Measurements from ENCODE around the gene DENND2A.
"Not testable (repeated sequence)": the region's sequence is repeated elsewhere in the genome, so short reads cannot be mapped to it uniquely, and the experiment has no call there.

Gene DENND2A

GRCh38 chr7:140581411-140581810, 59.2 kb downstream of the DENND2A start:
- H3K4me3 ChIP-seq (ENCODE audit: low read length): no peak overlapping the region
- no peak for TF ChIP-seq ZNF274 (IDR thresholded peaks at IDR 0.05; ENCODE audit: low read depth, low read length)

GRCh38 chr7:140577651-140578050, 63.0 kb downstream of the DENND2A start:
- H3K4me3 ChIP-seq (ENCODE audit: low read length): no peak overlapping the region
- TF ChIP-seq ZNF274 (IDR thresholded peaks at IDR 0.05; ENCODE audit: low read depth, low read length): no peak

GRCh38 chr7:140576589-140576988, 64.0 kb downstream of the DENND2A start:
- no peak overlapping the region for H3K4me3 ChIP-seq (ENCODE audit: low read length)
- TF ChIP-seq ZNF274 (IDR thresholded peaks at IDR 0.05; ENCODE audit: low read depth, low read length): no peak

DNA sequence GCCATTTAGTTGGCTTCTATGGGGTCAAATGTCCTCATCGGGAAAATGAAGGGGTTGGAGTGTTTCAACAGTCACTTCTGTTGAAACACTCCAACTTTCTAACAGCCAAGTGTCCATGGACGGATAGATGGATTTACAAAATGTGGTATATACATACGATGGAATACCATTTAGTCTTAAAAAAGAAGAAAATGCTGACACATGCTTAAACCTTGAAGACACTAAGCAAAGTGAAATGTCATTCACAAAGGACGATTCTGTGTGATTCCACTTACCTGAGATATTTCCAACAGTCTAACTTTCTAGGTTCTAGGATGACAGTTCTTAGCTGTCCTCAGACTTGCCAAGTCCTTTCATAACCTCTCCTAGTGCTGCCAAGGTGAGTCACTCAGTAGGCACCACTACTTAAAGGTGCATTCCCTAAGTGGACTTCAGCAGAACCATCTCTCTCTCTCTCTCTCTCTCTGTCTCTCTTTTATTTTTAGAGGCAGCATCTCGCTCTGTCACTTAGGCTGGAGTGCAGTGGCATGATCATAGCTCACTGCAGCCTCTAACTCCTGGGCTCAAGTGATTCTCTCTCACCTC, 69.0 kb downstream of the DENND2A start:
- H3K4me3 ChIP-seq (ENCODE audit: low read length): no peak overlapping the region
- no peak for TF ChIP-seq ZNF274 (IDR thresholded peaks at IDR 0.05; ENCODE audit: low read depth, low read length)

GRCh38 chr7:140570120-140570519, 70.5 kb downstream of the DENND2A start:
- TF ChIP-seq ZNF274 (IDR thresholded peaks at IDR 0.05; ENCODE audit: low read depth, low read length): no peak
- no peak overlapping the region for H3K4me3 ChIP-seq (ENCODE audit: low read length)

GRCh38 chr7:140568021-140568813, 72.4 kb downstream of the DENND2A start:
- no peak overlapping the region for H3K4me3 ChIP-seq (ENCODE audit: low read length)
- TF ChIP-seq ZNF274 (IDR thresholded peaks at IDR 0.05; ENCODE audit: low read depth, low read length): no peak

- not testable (repeated sequence) for H3K4me3 ChIP-seq (ENCODE audit: low read length)
These were observed 74.4 kb downstream of the DENND2A start for GRCh38 chr7:140566186-140566585.

DNA sequence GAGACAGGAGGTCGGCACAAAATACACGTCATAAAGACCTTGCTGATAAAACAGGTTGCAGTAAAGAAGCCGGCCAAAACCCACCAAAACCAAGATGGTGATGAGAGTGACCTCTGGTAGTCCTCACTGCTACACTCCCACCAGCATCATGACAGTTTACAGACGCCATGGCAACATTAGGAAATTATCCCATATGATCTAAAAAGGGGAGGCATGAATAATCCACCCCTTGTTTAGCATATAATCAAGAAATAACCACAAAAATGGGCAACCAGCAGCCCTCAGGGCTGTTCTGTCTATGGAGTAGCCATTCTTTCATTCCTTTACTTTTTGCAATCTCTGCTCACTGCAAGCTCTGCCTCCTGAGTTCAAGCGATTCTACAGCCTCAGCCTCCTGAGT, 74.9 kb downstream of the DENND2A start:
- not testable (repeated sequence) for H3K4me3 ChIP-seq (ENCODE audit: low read length)

GRCh38 chr7:140564643-140565042, 76.0 kb downstream of the DENND2A start:
- no peak for TF ChIP-seq ZNF274 (IDR thresholded peaks at IDR 0.05; ENCODE audit: low read depth, low read length)
- no peak overlapping the region for H3K4me3 ChIP-seq (ENCODE audit: low read length)

- no peak overlapping the region for H3K4me3 ChIP-seq (ENCODE audit: low read length)
- no peak for TF ChIP-seq ZNF274 (IDR thresholded peaks at IDR 0.05; ENCODE audit: low read depth, low read length)
These were observed 77.6 kb downstream of the DENND2A start for GRCh38 chr7:140562926-140563481.

- TF ChIP-seq ZNF274 (IDR thresholded peaks at IDR 0.05; ENCODE audit: low read depth, low read length): no peak
- no peak overlapping the region for H3K4me3 ChIP-seq (ENCODE audit: low read length)
These were observed 81.2 kb downstream of the DENND2A start for GRCh38 chr7:140559410-140559809.

GRCh38 chr7:140557809-140558518, 82.6 kb downstream of the DENND2A start:
- TF ChIP-seq ZNF274 (IDR thresholded peaks at IDR 0.05; ENCODE audit: low read depth, low read length): no peak

GRCh38 chr7:140557069-140557468, 83.5 kb downstream of the DENND2A start:
- H3K4me3 ChIP-seq (ENCODE audit: low read length): no peak overlapping the region
- TF ChIP-seq ZNF274 (IDR thresholded peaks at IDR 0.05; ENCODE audit: low read depth, low read length): no peak

More at GRCh38 chr7:140557809-140558518, 82.6 kb downstream of the DENND2A start:
- no peak overlapping the region for H3K4me3 ChIP-seq (ENCODE audit: low read length)

GRCh38 chr7:140553236-140553635, 87.4 kb downstream of the DENND2A start:
- not testable (repeated sequence) for H3K4me3 ChIP-seq (ENCODE audit: low read length)

DNA sequence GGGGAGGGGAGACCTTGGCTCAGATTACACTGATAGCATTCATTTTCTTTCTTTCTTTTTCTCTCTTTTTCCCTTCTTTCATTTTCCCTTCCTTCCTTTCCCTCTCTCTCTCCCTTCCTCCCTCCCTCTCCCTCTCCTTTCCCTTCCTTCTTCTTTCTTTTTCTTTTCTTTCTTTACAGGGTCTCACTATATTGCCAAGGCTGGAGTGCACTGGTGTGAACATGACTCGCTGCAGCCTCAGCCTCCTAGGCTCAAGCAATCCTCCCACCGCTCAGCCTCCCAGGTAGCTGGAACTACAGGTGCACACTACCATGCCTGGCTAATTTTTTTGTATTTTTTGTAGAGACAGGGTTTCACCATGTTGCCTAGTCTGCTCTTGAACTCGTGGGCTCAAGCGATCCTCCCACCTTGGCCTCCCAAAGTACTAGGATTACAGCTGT, 88.4 kb downstream of the DENND2A start:
- no peak overlapping the region for H3K4me3 ChIP-seq (ENCODE audit: low read length)
- no peak for TF ChIP-seq ZNF274 (IDR thresholded peaks at IDR 0.05; ENCODE audit: low read depth, low read length)

Measured in GM08714 (cell line).